ENCODE results near the gene PTCD2. TPM values are rescaled to one million over a fixed set of nuclear protein-coding genes. Genes with fewer than 3 reads are reported as not detected.

The PTCD2 gene
- total and polyA plus RNA-seq, 2 of the 8 experiments (the other 6 are each of a cell fraction or from before 2014, with no cell fraction given): 7.3 to 15.4 TPM

GRCh38 chr5:72368271-72368670 lies 48.1 kb downstream of the PTCD2 start:
- TF ChIP-seq SIN3A (conservative IDR thresholded peaks at IDR 0.05 in 1 of 2, IDR thresholded peaks at IDR 0.05 in 1 of 2; ENCODE audit: low read depth in 1 of 2, low read length in 2 of 2) (no peak), RBBP5 (IDR thresholded peaks at IDR 0.05; ENCODE audit: borderline replicate concordance, low read depth, low read length) (no peak), SAP30 (IDR thresholded peaks at IDR 0.05; ENCODE audit: insufficient read depth, insufficient replicate concordance, low read length) (no peak)
- 90% methylated on average over 1 of the region's 1 CpG; no CpG with 5 or more reads in 1 of the 2 experiments for WGBS, 2 experiments (ENCODE audit: extremely low coverage in 1 of 2, insufficient coverage in 1 of 2, insufficient read length in 1 of 2, insufficient replicate concordance in 2 of 2, low coverage in 1 of 2, low lambda C conversion rate in 2 of 2, missing lambda C conversion rate in 1 of 2)

More at GRCh38 chr5:72368271-72368670, 48.1 kb downstream of the PTCD2 start:
- no peak overlapping the region for H2BK15ac ChIP-seq (ENCODE audit: low read length)
- no peaks in the 10 kb centered on the region for H4K20me1 ChIP-seq (replicated peaks in 1 of 2; ENCODE audit: control insufficient read depth in 1 of 2, insufficient read depth in 2 of 2, low read length in 2 of 2)
- H3K18ac ChIP-seq (ENCODE audit: extremely low read depth, low read length): no peak overlapping the region
- H3K36me3 ChIP-seq (ENCODE audit: control insufficient read depth in 2 of 4, insufficient read depth in 4 of 4, low read length in 3 of 4): no peaks in the 10 kb centered on the region
- H3K4me3 ChIP-seq (ENCODE audit: extremely low read depth in 1 of 4, insufficient read depth in 2 of 4, low read depth in 3 of 4, low read length in 4 of 4): no peak overlapping the region
- DNase-seq (ENCODE audit: low read depth in 1 of 2, low spot score in 2 of 2) (no peak), FAIRE-seq (no peak)
- no peak overlapping the region for H2BK12ac ChIP-seq (ENCODE audit: low read depth, low read length)
- H3K27me3 ChIP-seq (replicated peaks in 1 of 4; ENCODE audit: control insufficient read depth in 3 of 4, extremely low read depth in 1 of 4, insufficient read depth in 3 of 4, low read length in 3 of 4): no peaks in the 10 kb centered on the region
- ChIA-PET CTCF (ENCODE audit: partially characterized antibody) (interaction anchor here (0.6 to 5.0 kb wide), 7 partner anchors 12 to 163 kb away, joined by 3 to 38 read pairs (median 6); no protein-coding TSS in a partner anchor), POLR2A (ENCODE audit: partially characterized antibody) (no interaction called here)
- no peaks in the 10 kb centered on the region for H3K9me3 ChIP-seq (ENCODE audit: insufficient read depth in 2 of 2, low read depth in 1 of 2, low read length in 1 of 2)
- H2BK5ac ChIP-seq (ENCODE audit: low read depth, low read length): no peak overlapping the region
- H3K79me2 ChIP-seq (ENCODE audit: control insufficient read depth in 1 of 2, insufficient read depth in 2 of 2, low read length in 2 of 2): no peaks in the 10 kb centered on the region
- no peak overlapping the region for H3K9ac ChIP-seq (replicated peaks in 1 of 4; ENCODE audit: extremely low read depth in 1 of 4, low read depth in 3 of 4, low read length in 3 of 4)
- no peak overlapping the region for H3K14ac ChIP-seq (ENCODE audit: insufficient read length)
- no peaks in the 10 kb centered on the region for H3K79me1 ChIP-seq (ENCODE audit: low read depth, low read length)
- no peak overlapping the region for H3K4ac ChIP-seq (replicated peaks; ENCODE audit: insufficient read length, low read depth, low read length)
- H3K23me2 ChIP-seq (ENCODE audit: low read depth, low read length): no peaks in the 10 kb centered on the region
- H2BK120ac ChIP-seq (replicated peaks; ENCODE audit: low read depth, low read length): no peak overlapping the region
- no peak overlapping the region for H3K4me2 ChIP-seq (ENCODE audit: insufficient read depth in 1 of 2, low read depth in 2 of 2, low read length in 2 of 2)
- no peak overlapping the region for H2AK5ac ChIP-seq (ENCODE audit: low read depth, low read length)
- no peak overlapping the region for H3K23ac ChIP-seq (ENCODE audit: insufficient read length)
- H4K91ac ChIP-seq (replicated peaks; ENCODE audit: insufficient read length, low read length): no peak overlapping the region
- H3K27ac ChIP-seq (ENCODE audit: low read depth, low read length): no peak overlapping the region
- no peak overlapping the region for H3K56ac ChIP-seq (replicated peaks; ENCODE audit: insufficient read length, low read depth, low read length)
- no peak overlapping the region for H2AFZ ChIP-seq (ENCODE audit: low read length)
- H4K5ac ChIP-seq (ENCODE audit: insufficient read length, low read depth, low read length): no peak overlapping the region
- no peak overlapping the region for H4K8ac ChIP-seq (ENCODE audit: extremely low read depth, insufficient read depth, low read length)
- peaks cover 0 to 3% (median 2%) of the 10 kb centered on the region in 4 experiments; a peak in 4 of 7 replicates for H3K4me1 ChIP-seq (replicated peaks in 1 of 4; ENCODE audit: control insufficient read depth in 3 of 4, insufficient read depth in 4 of 4, low read length in 3 of 4)
- H2BK20ac ChIP-seq (ENCODE audit: low read length): no peak overlapping the region

Data from H1 (cell line).